Caco-2 (cell line): ENCODE data around the gene HMCN2. TPM values are rescaled to one million over a fixed set of nuclear protein-coding genes. Genes with fewer than 3 reads are reported as not detected.

Experiments used
- BruUV-seq: library from RNA; stranded (reverse); fragments of 400-500 nt; replicated peaks from 2 replicates; lab custom pipeline; 2021; lab: Mats Ljungman, UMichigan
- CTCF ChIA-PET: fragments of 300-600 bp; sonication (Branson Sonifier 250); formaldehyde crosslinking; loops from one replicate; lab custom pipeline; 2022; ENCODE audit warnings: antibody characterized with exemption; lab: Charles Lee
- POLR2A ChIA-PET: fragments of 300-600 bp; sonication (Branson Sonifier 250); formaldehyde crosslinking; loops from one replicate; lab custom pipeline; 2022; ENCODE audit warnings: antibody characterized with exemption; lab: Charles Lee
- DNase-seq, 2 experiments: peaks; one replicate each; pipeline versions ENCODE4 v3.0.0 to v3.0.0-alpha.2; 2020 to 2022
- H3K27me3 ChIP-seq: replicated peaks from 2 replicates; pipeline ENCODE4 v1.6.0; 2011; ENCODE audit warnings: low read length; ENCODE audit not compliant: control insufficient read depth, insufficient read depth
- H3K36me3 ChIP-seq: 2 replicates; pipeline ENCODE4 v1.5.1; 2011; ENCODE audit warnings: low read length; ENCODE audit not compliant: control insufficient read depth, insufficient read depth
- H3K4me1 ChIP-seq: fragments of 250-450 bp; sonication (Bioruptor Pico); 2 replicates; pipeline ENCODE4 v1.5.1; 2020; ENCODE audit warnings: mild to moderate bottlenecking
- H3K4me3 ChIP-seq: 2 replicates; pipeline ENCODE4 v1.5.1; 2011; ENCODE audit warnings: low read depth, mild to moderate bottlenecking, control low read depth, low read length
- H3K9me3 ChIP-seq: fragments of 250-450 bp; sonication (Bioruptor Pico); 2 replicates; pipeline ENCODE4 v1.5.1; 2020; ENCODE audit warnings: mild to moderate bottlenecking, moderate library complexity
- H3K27ac Mint-ChIP-seq: one replicate; pipeline ENCODE4 v1.8.0; 2022; ENCODE audit warnings: mixed read lengths; ENCODE audit not compliant: unreplicated experiment
- H3K27me3 Mint-ChIP-seq: one replicate; pipeline ENCODE4 v1.8.0; 2022; ENCODE audit warnings: mixed read lengths; ENCODE audit not compliant: insufficient read depth, unreplicated experiment
- H3K36me3 Mint-ChIP-seq: one replicate; pipeline ENCODE4 v1.8.0; 2022; ENCODE audit warnings: mild to moderate bottlenecking, mixed read lengths; ENCODE audit not compliant: insufficient read depth, unreplicated experiment
- H3K4me1 Mint-ChIP-seq: one replicate; pipeline ENCODE4 v1.8.0; 2022; ENCODE audit warnings: low read depth, mixed read lengths; ENCODE audit not compliant: unreplicated experiment
- H3K4me3 Mint-ChIP-seq: one replicate; pipeline ENCODE4 v1.8.0; 2022; ENCODE audit warnings: mild to moderate bottlenecking, moderate library complexity, mixed read lengths; ENCODE audit not compliant: unreplicated experiment
- H3K9me3 Mint-ChIP-seq: one replicate; pipeline ENCODE4 v1.8.0; 2022; ENCODE audit warnings: mixed read lengths; ENCODE audit not compliant: unreplicated experiment
- intact Hi-C: fragments of 100-400 bp; cut with micrococcal nuclease; formaldehyde crosslinking; loops from one replicate; pipeline ENCODE4 v1.10.0; 2022; ENCODE audit not compliant: unreplicated experiment
- total RNA-seq: library from RNA; stranded (reverse); gene quantifications from 2 replicates; pipeline ENCODE4 v1.2.3, GENCODE V29; 2022
- TF ChIP-seq, protein P1 (sequence below), 2 experiments: fragments of 200-600 bp in 1 of 2; IDR thresholded peaks; 1 replicate in 1 of 2; 2 replicates in 1 of 2; pipeline versions ENCODE4 v1.5.1 to v1.8.0; 2011 to 2022; ENCODE audit warnings: antibody characterized with exemption in 1 of 2, control low read depth in 1 of 2, inconsistent platforms in 1 of 2, low read depth in 1 of 2, low read length in 1 of 2, mild to moderate bottlenecking in 1 of 2, moderate library complexity in 1 of 2; ENCODE audit not compliant: insufficient read depth in 1 of 2, severe bottlenecking in 1 of 2, unreplicated experiment in 1 of 2

The HMCN2 gene
- total RNA-seq, 1 experiment from 2014 or later = 0.41 TPM

DNA sequence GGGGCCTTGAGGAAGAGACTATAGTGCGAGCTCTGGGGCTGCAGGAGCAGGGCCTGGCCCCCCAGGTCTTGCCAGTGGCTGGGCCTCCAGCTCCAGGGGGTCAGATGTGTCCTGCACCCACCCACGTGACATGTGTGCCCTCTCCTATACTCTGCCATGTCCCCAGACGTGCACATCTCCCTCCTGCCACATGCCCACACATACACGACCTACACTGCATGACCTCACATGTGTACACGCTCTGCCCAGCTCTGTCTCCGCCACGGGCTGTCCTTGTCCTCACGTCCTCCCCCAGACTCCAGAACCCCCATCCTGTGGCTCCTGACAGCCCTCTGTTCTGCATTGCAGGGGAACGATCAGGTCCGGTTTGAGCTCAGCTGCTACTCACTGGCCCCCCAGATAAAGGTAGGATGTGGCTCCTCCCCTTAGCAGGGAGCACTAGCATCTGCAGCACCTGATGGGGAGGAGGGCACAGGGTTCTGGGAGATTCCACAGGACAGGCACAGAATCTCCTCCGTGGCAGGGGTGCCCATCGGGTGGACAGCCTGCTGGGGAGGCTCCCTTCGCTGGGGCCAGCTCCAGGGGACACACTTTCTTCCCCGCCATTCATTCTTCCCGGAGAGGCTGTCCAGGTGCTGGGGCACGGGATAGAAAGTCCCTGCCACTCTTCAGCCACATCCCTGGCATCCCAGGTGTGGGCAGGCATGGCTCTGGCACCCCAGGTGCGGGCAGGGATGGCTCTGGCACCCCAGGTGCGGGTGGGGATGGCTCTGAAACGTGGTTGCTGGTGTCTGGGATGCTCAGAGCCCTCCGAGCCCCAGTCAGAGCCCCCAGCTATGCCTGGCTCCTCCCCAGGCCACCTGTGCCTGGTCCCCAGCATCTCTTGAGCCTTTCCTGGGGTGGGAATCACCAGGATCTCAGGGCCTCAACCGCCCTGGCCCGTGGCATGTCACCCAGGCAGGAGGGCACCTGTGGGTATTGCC, 198.5 kb downstream of the HMCN2 start:
- ChIA-PET CTCF (interaction anchor here (1.5 kb wide), 1 partner anchor 220 kb away, joined by 6 read pairs; no protein-coding TSS in a partner anchor), POLR2A (no interaction called here)
- Mint-ChIP-seq H3K27ac (no peak overlapping the region), H3K36me3 (no peaks in the 10 kb centered on the region), H3K9me3 (no peaks in the 10 kb centered on the region), H3K4me1 (no peaks in the 10 kb centered on the region), H3K27me3 (peaks cover 3% of the 10 kb centered on the region), H3K4me3 (no peak overlapping the region)
- intact Hi-C loops = loop anchor here (10.0 kb wide), 2 partner anchors 111 to 161 kb away; partner anchors contain the start of gene FUBP3
- Histone ChIP-seq H3K4me1 (no peaks in the 10 kb centered on the region), H3K27me3 (no peaks in the 10 kb centered on the region), H3K4me3 (no peak overlapping the region), H3K9me3 (no peaks in the 10 kb centered on the region), H3K36me3 (no peaks in the 10 kb centered on the region)
- TF ChIP-seq, protein P1, sequence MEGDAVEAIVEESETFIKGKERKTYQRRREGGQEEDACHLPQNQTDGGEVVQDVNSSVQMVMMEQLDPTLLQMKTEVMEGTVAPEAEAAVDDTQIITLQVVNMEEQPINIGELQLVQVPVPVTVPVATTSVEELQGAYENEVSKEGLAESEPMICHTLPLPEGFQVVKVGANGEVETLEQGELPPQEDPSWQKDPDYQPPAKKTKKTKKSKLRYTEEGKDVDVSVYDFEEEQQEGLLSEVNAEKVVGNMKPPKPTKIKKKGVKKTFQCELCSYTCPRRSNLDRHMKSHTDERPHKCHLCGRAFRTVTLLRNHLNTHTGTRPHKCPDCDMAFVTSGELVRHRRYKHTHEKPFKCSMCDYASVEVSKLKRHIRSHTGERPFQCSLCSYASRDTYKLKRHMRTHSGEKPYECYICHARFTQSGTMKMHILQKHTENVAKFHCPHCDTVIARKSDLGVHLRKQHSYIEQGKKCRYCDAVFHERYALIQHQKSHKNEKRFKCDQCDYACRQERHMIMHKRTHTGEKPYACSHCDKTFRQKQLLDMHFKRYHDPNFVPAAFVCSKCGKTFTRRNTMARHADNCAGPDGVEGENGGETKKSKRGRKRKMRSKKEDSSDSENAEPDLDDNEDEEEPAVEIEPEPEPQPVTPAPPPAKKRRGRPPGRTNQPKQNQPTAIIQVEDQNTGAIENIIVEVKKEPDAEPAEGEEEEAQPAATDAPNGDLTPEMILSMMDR (IDR thresholded peaks at IDR 0.05; ENCODE audit: insufficient read depth in 1 of 2, low read depth in 1 of 2, low read length in 1 of 2, severe bottlenecking in 1 of 2, unreplicated experiment in 1 of 2) = no peak
- no TSS peak for BruUV-seq
- no peak for DNase-seq

GRCh38 chr9:130465383-130466096, 200.0 kb downstream of the HMCN2 start:
- Mint-ChIP-seq H3K27ac (no peak overlapping the region), H3K27me3 (peaks cover 3% of the 10 kb centered on the region), H3K4me3 (no peak overlapping the region), H3K36me3 (no peaks in the 10 kb centered on the region), H3K9me3 (no peaks in the 10 kb centered on the region), H3K4me1 (no peaks in the 10 kb centered on the region)
- intact Hi-C loops = loop anchor here (10.0 kb wide), 2 partner anchors 109 to 159 kb away; partner anchors contain the start of gene FUBP3
- TF ChIP-seq, protein P1 (IDR thresholded peaks at IDR 0.05; ENCODE audit: insufficient read depth in 1 of 2, low read depth in 1 of 2, low read length in 1 of 2, severe bottlenecking in 1 of 2, unreplicated experiment in 1 of 2) = no peak
- Histone ChIP-seq H3K36me3 (no peaks in the 10 kb centered on the region), H3K4me3 (no peak overlapping the region), H3K27me3 (no peaks in the 10 kb centered on the region), H3K4me1 (no peaks in the 10 kb centered on the region), H3K9me3 (no peaks in the 10 kb centered on the region)
- DNase-seq = no peak
- BruUV-seq = no TSS peak
- POLR2A ChIA-PET = no interaction called here
- CTCF ChIA-PET = interaction anchor here (0.8 to 2.2 kb wide), 2 partner anchors 73 to 218 kb away, joined by 3 to 7 read pairs; no protein-coding TSS in a partner anchor
